Stimulated activated naive CD8-positive, alpha-beta T cell treated with anti-CD3 and anti-CD28 coated beads, Interleukin-15, amount 100 ng/mL, for 72 hours (primary cell): ENCODE measurements around the gene ZCCHC14.
A peak's percentile ranks its signal among the peaks of the same experiment; 100 is the strongest.
"Not testable (repeated sequence)": the region's sequence is repeated elsewhere in the genome, so short reads cannot be mapped to it uniquely, and the experiment has no call there.

Experiments used
- ATAC-seq: fragments of 150-1000 bp; cut with Tn5 transposase; 2 replicates; pipeline ENCODE4 v1.10.0; 2021; ENCODE audit warnings: mild to moderate bottlenecking, moderate library complexity
- DNase-seq, 2 donors: peaks; one replicate each; pipeline ENCODE4 v3.0.0; 2021 to 2022
- H3K27ac Mint-ChIP-seq, 2 donors: one replicate each; pipeline ENCODE4 v1.8.0; 2022; ENCODE audit warnings: mild to moderate bottlenecking in 2 of 2, mixed read lengths in 2 of 2, moderate library complexity in 2 of 2
- H3K27me3 Mint-ChIP-seq: one replicate; pipeline ENCODE4 v1.8.0; 2022; ENCODE audit warnings: mixed read lengths
- H3K4me1 Mint-ChIP-seq: one replicate; pipeline ENCODE4 v1.8.0; 2022; ENCODE audit warnings: mild to moderate bottlenecking, mixed read lengths
- H3K4me3 Mint-ChIP-seq, 2 donors: one replicate each; pipeline ENCODE4 v1.8.0; 2022; ENCODE audit warnings: mild to moderate bottlenecking in 2 of 2, mixed read lengths in 2 of 2, moderate library complexity in 1 of 2
- H3K9me3 Mint-ChIP-seq, 2 donors: one replicate each; pipeline ENCODE4 v1.8.0; 2022; ENCODE audit warnings: mixed read lengths in 2 of 2

The ZCCHC14 gene

GRCh38 chr16:87374313-87374712 lies 118.5 kb downstream of the ZCCHC14 start:
- ATAC-seq, result no peak

GRCh38 chr16:87372305-87372704 lies 120.5 kb downstream of the ZCCHC14 start:
- H3K4me3 Mint-ChIP-seq, result no peak overlapping the region
- H3K27me3 Mint-ChIP-seq, result no peaks in the 10 kb centered on the region
- ATAC-seq (no peak), DNase-seq (no peak)
- no peaks in the 10 kb centered on the region for H3K9me3 Mint-ChIP-seq
- peak overlapping the region in 1 of 2 donors; percentile 74 for H3K27ac Mint-ChIP-seq
- H3K4me1 Mint-ChIP-seq, result peaks cover 69% of the 10 kb centered on the region

More at GRCh38 chr16:87374313-87374712, 118.5 kb downstream of the ZCCHC14 start:
- no peak for DNase-seq
- Mint-ChIP-seq H3K9me3 (no peaks in the 10 kb centered on the region), H3K27me3 (no peaks in the 10 kb centered on the region), H3K27ac (no peak overlapping the region), H3K4me1 (peaks cover 59% of the 10 kb centered on the region), H3K4me3 (no peak overlapping the region)

- ATAC-seq (no peak), DNase-seq (no peak)
- Mint-ChIP-seq H3K27ac (peak overlapping the region in 1 of 2 donors; percentile 52), H3K27me3 (no peaks in the 10 kb centered on the region), H3K4me1 (peaks cover 67% of the 10 kb centered on the region), H3K4me3 (no peak overlapping the region), H3K9me3 (no peaks in the 10 kb centered on the region)
Observed at GRCh38 chr16:87371261-87371866, 121.5 kb downstream of the ZCCHC14 start.

- ATAC-seq (no peak), DNase-seq (no peak)
- H3K9me3 Mint-ChIP-seq, result no peaks in the 10 kb centered on the region
- no peaks in the 10 kb centered on the region for H3K27me3 Mint-ChIP-seq
- no peak overlapping the region for H3K27ac Mint-ChIP-seq
- H3K4me3 Mint-ChIP-seq, result no peak overlapping the region
- H3K4me1 Mint-ChIP-seq, result peaks cover 63% of the 10 kb centered on the region
Observed at GRCh38 chr16:87369796-87370719, 122.8 kb downstream of the ZCCHC14 start.

- no peaks in the 10 kb centered on the region for H3K9me3 Mint-ChIP-seq
- ATAC-seq, result no peak
- no peak for DNase-seq
- H3K27me3 Mint-ChIP-seq, result no peaks in the 10 kb centered on the region
- H3K4me1 Mint-ChIP-seq, result peaks cover 71% of the 10 kb centered on the region
- H3K27ac Mint-ChIP-seq, result peak overlapping the region in 1 of 2 donors; percentile 27
- H3K4me3 Mint-ChIP-seq, result peak overlapping the region in 1 of 2 donors; percentile 2
Observed at GRCh38 chr16:87369117-87369765, 123.6 kb downstream of the ZCCHC14 start.

GRCh38 chr16:87368029-87368770 lies 124.6 kb downstream of the ZCCHC14 start:
- DNase-seq (no peak), ATAC-seq (no peak)
- peaks cover 79% of the 10 kb centered on the region for H3K4me1 Mint-ChIP-seq
- no peaks in the 10 kb centered on the region for H3K9me3 Mint-ChIP-seq
- H3K4me3 Mint-ChIP-seq, result no peak overlapping the region
- H3K27me3 Mint-ChIP-seq, result no peaks in the 10 kb centered on the region
- peak overlapping the region in 1 of 2 donors; percentile 21 for H3K27ac Mint-ChIP-seq

GRCh38 chr16:87367529-87367928 lies 125.3 kb downstream of the ZCCHC14 start:
- H3K4me1 Mint-ChIP-seq, result peaks cover 79% of the 10 kb centered on the region

GRCh38 chr16:87366930-87367329 lies 125.9 kb downstream of the ZCCHC14 start:
- Mint-ChIP-seq H3K27me3 (no peaks in the 10 kb centered on the region), H3K27ac (peak overlapping the region in 1 of 2 donors; percentile 13), H3K9me3 (no peaks in the 10 kb centered on the region), H3K4me3 (no peak overlapping the region), H3K4me1 (peaks cover 74% of the 10 kb centered on the region)
- DNase-seq (no peak), ATAC-seq (no peak)

More at GRCh38 chr16:87367529-87367928, 125.3 kb downstream of the ZCCHC14 start:
- H3K27me3 Mint-ChIP-seq, result no peaks in the 10 kb centered on the region
- no peak overlapping the region for H3K27ac Mint-ChIP-seq
- ATAC-seq (no peak), DNase-seq (no peak)
- no peaks in the 10 kb centered on the region for H3K9me3 Mint-ChIP-seq
- no peak overlapping the region for H3K4me3 Mint-ChIP-seq

GRCh38 chr16:87366288-87366687 lies 126.5 kb downstream of the ZCCHC14 start:
- no peak for ATAC-seq
- Mint-ChIP-seq H3K27ac (no peak overlapping the region), H3K4me1 (peaks cover 68% of the 10 kb centered on the region), H3K9me3 (no peaks in the 10 kb centered on the region), H3K27me3 (no peaks in the 10 kb centered on the region), H3K4me3 (no peak overlapping the region)
- DNase-seq, result no peak

- H3K4me3 Mint-ChIP-seq, result no peak overlapping the region
- H3K27ac Mint-ChIP-seq, result no peak overlapping the region
- H3K27me3 Mint-ChIP-seq, result no peaks in the 10 kb centered on the region
- H3K4me1 Mint-ChIP-seq, result peaks cover 63% of the 10 kb centered on the region
- DNase-seq (no peak), ATAC-seq (no peak)
- H3K9me3 Mint-ChIP-seq, result no peaks in the 10 kb centered on the region
Observed at GRCh38 chr16:87365021-87365713, 127.7 kb downstream of the ZCCHC14 start.

- no peaks in the 10 kb centered on the region for H3K9me3 Mint-ChIP-seq
- ATAC-seq (no peak), DNase-seq (no peak)
- no peaks in the 10 kb centered on the region for H3K27me3 Mint-ChIP-seq
- H3K4me3 Mint-ChIP-seq, result peak overlapping the region in 1 of 2 donors; percentile 48
- H3K27ac Mint-ChIP-seq, result peak overlapping the region; percentile 24 to 71
- peaks cover 53% of the 10 kb centered on the region for H3K4me1 Mint-ChIP-seq
Observed at GRCh38 chr16:87363771-87364455, 128.9 kb downstream of the ZCCHC14 start.

GRCh38 chr16:87362828-87363559 lies 129.8 kb downstream of the ZCCHC14 start:
- Mint-ChIP-seq H3K27ac (peak overlapping the region in 1 of 2 donors; percentile 71), H3K4me1 (peaks cover 44% of the 10 kb centered on the region)
- DNase-seq, H3K4me3 Mint-ChIP-seq, ATAC-seq, H3K9me3 Mint-ChIP-seq, H3K27me3 Mint-ChIP-seq: not testable (repeated sequence)

- no peaks in the 10 kb centered on the region for H3K9me3 Mint-ChIP-seq
- H3K27me3 Mint-ChIP-seq, result no peaks in the 10 kb centered on the region
- DNase-seq (no peak), ATAC-seq (no peak)
- H3K4me1 Mint-ChIP-seq, result peaks cover 35% of the 10 kb centered on the region
- H3K4me3 Mint-ChIP-seq, result no peak overlapping the region
- H3K27ac Mint-ChIP-seq, result peak overlapping the region in 1 of 2 donors; percentile 71
Observed at GRCh38 chr16:87361916-87362619, 130.8 kb downstream of the ZCCHC14 start.
